Measurements from ENCODE around the gene CDC14A.

The CDC14A gene

DNA sequence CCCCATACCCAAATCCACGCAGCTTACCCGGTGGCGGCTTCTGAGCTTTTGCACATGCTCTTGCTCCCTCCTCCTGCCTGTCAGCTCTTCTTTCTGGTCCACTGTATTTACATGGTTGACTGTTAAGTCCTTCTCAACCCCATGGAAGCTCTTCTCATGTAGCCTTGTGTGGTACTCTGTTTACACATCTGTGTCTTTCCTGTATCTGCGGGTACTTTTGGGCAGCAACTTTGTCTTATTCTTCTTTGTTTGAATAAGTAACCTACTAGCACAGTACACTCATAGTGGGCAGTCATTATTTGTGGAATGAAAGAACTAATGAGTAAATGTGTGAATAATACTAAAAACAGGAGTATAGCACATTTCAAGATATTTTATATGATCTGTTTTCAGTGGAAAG lies 97.2 kb downstream of the CDC14A start:
- no peak for DNase-seq (ENCODE audit: low read depth)

DNA sequence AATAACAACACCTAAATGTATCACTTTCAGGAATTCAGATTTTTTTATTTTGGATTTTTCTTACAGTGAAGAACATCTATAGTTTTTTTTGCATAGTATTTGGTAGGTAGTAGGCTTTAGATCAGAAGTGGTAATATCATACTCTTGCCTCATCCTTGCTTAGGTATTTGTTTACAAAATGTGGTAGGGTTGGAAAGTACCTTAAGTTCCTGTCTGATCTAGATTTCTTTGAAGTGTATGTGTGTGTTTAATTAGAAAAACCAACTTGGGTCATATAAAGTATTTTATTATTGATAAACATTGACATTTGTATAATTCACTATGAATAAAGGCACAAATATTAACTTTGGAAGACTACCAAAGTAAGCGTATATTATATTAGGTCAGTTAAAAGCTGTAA lies 100.3 kb downstream of the CDC14A start:
- no peak for DNase-seq (ENCODE audit: low read depth)

DNA sequence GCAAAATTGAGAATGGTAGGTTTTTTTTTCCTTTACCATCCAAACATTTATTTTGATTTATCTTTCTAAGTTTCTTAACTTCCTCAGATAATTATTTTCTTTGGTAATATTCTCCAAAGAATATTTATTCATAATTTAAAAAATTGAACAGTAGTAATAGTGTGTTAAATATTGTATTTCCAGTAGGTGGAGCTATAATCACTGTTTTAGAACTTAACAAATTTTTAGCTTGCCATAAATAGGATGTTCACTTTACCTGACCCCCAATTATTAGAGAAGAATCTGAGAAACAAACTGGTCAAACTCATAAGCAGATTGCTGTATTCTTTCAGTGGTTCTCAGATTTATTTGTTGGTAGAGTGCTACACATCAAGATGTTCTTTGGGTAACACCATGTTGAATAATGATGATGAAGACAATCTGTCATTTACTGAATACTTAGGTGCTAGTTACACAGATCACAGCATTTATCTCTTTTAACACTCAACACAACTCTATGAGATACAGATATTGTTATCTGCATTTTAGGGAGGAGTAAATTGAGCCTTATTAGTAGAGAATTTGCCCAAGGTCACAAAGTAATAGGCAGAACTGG lies 103.3 kb downstream of the CDC14A start:
- no peak for DNase-seq (ENCODE audit: low read depth)

DNA sequence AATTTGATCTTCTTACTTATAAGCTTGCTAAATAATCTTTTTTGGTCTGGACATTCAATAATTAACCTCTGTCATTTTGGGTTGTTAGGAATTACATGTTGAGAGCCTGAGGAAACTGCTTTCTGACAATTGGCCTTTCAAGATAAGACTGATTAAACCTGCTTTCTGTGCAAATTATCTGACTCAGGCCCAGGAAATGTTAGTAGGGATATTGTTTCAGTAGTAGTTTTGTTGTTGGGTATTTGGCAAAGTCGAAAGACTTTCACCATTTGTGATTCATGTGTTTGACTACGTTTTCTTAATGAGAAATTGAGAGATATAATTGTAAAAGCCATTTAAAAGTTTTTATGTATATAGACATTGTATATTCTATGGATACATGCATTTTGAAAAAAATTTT lies 104.6 kb downstream of the CDC14A start:
- no peak for DNase-seq (ENCODE audit: low read depth)

DNA sequence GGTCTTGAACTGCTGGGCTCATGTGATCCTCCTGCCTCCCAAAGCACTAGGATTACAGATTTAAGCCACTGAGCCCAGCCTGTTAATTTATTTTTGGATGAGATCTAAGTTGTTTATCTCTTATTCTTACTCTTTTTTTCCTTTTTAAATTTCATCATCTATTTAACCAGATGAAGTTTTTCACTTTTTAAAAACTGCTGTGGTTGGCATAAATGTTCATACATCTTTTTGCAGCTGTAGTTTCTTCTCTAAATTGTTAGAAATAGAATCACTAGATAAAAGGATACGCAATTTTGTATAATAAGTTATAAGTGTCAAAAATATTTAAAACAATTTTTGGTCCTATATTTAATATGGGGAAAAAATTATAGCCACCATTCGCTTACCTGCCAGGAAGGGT lies 105.4 kb downstream of the CDC14A start:
- no peak for DNase-seq (ENCODE audit: low read depth)

DNA sequence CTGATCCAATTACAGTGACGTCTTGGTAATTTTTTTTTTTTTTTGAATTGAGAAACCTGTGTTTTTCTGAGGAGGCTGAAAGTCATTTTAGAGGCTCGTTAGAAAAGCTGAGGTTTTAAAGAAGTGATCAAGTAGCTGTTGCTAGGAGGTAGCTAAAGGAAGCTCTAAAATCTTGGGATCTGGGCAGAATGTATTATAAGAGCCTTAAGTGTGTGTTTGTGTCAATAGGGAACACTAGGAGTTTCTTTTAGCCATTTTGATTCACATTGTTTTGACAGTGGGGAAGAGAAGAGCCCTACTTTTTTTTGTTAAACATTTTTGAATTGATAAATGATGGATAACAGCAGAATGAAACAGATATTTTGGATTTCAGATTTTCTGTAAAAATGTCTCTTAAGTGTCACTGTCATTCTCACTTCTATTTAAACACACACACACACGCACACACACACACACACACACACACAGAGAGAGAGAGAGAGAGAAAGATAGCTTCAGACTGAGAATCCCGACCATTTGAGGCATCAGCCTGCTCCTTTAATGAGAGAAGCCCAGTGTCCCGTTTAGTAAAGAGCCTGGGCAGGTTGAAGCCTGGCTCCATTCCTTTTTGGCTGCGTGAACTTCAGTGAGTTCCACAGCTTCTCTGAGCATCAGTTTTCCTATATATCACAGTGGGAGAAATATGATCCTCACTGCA lies 106.5 kb downstream of the CDC14A start:
- no peak for DNase-seq (ENCODE audit: low read depth)

DNA sequence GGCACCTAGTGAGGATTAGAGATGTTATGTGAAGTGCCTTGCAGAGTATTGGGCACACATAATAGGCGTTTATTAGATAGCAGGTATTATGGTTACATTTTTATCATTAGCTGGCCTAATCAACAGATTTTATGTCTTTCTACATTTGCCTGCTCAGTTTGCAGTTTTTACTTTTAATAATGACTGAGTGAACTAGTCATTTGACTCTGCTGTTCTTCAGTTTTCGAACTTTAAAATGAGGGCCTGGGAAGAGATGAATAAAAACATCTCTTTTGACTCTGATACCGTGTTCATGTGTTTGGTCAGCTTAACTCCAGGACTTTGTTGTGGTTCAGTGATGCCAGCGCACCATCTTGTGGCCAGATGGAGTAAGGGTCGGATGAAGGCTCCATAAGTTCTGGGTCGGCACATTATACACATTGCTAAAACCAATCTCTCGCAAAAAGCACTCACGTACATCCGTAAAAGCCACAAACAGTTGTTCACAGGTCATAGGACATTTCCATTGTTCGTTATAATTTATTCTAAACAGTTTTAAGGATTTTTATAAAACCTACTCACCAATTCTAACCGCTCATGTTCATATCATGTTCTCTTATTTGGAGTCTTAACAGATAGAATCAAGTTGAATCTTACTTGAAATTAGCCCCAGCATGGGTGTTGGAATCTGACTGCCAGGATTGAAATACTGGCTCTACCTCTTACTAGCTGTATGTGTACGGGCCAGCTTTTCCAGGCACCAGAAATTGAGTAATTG lies 107.2 kb downstream of the CDC14A start:
- peak; percentile 42 for DNase-seq (ENCODE audit: low read depth)

DNA sequence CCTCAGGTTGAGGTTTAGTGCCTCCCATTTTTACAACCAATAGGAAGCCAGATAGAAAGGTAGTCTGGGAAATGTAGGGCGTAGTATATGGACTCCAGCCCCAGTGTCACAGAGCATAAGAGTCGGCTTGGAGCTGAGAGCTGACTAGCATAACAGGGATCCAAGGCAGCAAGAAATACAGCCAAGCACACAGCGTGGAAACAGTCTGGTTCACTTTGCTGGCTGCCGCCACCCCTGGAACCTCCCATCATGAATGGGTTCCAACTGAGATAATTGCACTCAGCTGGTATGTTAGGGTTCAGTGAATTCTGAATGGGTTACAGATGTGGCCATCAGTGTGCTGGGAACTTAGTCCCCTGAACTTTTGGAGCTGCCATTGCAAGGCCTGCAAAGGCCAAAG lies 108.9 kb downstream of the CDC14A start:
- no peak for DNase-seq (ENCODE audit: low read depth)

DNA sequence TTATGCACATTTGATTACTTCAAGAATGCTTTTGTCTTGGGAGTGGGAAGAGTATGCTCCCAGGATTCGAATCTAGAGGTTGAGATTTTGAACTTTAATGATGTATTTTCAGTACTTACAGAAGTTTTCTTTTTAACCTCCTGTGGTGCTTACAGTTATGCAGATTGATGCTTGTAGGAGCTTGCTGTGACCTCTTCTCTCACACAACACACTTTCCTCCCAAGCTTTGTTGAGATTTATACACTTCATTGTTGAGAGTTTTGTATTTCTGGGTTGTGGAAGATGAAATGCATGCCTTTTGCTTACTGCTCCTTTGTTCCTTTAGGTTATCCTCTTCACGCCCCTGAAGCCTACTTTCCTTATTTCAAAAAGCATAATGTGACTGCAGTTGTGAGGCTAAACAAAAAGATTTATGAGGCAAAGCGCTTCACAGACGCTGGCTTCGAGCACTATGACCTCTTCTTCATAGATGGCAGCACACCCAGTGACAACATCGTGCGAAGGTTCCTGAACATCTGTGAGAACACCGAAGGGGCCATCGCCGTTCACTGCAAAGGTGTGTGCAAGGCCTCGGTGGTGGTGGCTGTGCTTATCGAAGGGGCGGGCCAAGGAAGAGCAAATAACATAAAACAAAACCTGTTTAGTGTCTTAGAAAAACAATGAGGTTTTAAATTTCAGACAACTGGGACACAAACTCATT lies 110.2 kb downstream of the CDC14A start:
- DNase-seq (ENCODE audit: low read depth): no peak

DNA sequence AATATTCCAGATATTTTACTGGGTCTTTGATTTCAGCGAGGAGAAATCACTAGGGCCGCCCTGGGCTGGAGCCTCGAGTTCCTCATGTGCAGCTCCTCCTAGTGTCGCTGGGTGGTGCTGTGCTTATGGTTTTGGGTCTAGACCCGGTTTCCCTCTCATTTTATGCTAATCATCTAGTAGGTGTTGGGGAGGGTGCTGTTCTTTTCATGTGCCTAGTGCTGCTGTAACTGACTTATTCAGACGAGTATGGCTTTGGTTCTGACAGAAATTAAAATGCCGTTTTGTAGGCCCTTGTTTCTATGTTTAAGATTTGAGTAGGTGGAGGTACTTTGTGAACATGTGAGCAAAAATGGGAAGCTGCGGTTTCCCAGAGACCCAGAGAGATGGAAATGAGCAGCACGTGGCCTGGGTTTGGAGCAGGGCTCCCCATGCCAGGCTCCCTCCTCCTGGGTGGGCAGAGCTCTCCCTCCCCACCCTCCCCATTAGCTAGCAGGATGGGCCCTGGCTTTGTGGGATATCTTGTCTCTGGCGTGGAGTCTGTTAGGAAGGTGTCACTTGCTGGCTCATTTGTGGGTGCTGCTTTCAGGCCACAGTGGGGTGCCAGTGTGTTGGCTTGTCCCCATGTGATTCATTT lies 111.6 kb downstream of the CDC14A start:
- DNase-seq (ENCODE audit: low read depth): no peak

DNA sequence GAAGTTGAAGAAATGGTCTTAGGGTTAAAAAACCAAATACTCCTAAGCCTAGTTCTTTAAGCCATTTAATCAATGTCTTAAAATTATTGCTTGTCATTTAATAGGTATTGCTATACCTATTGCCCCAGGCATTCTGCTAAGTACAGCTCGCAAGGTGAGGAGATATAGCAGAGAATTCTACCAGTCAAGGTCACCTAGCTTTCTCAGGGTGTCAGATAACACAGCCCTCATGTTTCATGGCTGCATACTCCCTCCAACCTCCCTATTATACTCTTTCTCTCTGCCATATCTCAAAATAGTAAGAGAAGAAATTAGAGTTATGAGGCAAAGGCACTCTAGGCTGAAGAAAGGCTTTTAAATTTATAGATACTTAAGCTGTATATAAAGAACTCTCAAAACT lies 117.3 kb downstream of the CDC14A start:
- DNase-seq (ENCODE audit: low read depth): no peak

DNA sequence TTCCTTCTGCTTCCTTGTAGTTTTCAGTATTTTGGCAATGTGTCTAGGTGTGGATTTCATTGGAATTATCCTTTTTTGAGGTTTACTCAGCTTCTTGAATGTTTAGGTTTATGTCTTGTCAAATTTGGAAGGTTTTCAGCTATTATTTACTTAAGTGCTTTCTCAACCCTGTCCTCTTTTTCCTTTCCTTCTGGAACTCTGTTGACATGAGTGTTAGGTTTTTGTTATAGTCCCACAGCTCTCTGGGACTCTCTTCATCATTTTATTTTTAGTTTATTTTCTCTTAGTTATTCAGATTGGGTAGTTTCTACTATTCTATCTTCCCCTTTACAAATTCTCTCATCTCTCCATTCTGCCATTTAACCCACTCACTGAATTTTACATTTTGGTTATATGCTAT lies 122.5 kb downstream of the CDC14A start:
- DNase-seq (ENCODE audit: low read depth): no peak

DNA sequence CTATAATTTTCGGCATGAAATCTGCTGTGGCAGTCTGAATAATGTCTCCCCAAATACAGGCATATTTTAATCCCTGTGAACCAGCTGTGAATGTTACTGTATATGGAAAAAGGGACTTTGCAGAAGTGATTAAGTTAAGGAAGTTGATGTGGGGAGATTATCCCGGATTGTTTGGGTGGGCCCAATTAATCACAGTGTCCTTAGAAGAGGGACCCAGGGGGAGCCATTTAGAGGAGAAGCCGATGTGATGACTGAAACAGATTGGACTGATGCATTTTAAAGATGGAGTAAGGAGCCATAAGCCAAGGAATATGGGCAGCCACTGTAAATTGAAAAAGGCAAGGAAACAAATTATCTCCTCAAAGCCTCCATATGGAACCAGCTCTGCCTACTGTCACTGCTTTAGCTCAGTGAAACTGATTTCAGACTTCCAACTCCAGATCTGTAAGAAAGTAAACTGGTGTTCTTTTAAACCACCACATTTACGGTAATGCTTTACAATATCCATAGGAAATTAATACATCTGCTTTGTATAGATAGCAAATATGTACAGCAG lies 124.5 kb downstream of the CDC14A start:
- DNase-seq (ENCODE audit: low read depth): no peak

DNA sequence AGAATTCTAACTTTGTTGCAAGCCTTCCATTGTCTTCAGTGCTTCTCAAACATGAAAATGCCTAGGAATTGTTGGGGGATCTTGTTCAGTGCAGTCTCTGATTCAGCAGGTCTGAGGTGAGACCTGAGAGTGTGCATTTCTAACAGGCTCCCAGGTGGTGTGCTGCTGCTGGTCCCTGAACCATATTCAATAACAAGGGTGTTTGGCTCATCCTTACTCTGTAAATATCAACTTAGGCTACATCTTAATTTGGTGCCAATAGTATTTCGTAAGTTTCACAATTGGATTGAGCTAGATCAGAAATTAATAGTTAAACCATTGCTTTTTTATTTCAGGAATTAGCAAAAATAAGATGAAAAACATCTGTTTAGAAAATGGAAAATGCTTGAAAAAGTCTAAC lies 126.5 kb downstream of the CDC14A start:
- no peak for DNase-seq (ENCODE audit: low read depth)

DNA sequence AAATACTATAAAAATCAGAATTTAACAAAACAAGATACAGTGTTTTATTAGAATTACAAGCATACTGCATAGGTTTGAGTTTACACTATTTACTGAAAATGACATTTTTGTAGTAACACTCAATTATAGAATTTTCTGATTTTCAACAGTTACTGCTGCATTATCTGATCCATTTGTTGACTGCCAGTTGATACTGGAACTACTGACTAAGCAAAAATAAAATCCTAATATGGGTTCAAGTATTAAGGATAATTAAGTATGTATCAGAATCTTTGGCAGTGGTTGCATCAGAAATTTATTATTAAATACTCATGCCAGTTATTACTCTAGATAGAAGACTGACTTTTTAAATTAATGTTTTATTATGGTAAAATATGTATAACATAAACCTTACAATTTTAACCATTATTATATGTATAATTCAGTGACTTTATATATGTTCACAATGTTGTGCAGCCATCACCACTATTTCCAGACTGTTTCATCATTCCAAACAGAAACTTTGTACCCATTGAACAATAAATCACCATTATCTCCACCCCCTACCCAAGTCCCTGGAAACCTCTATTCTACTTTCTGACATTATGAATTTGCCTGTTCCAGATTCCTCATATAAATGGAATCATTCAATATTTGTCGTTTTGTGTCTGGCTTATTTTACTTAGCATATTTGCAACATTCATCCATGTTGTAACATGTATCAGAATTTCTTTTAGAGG lies 127.5 kb downstream of the CDC14A start:
- DNase-seq (ENCODE audit: low read depth): no peak

DNA sequence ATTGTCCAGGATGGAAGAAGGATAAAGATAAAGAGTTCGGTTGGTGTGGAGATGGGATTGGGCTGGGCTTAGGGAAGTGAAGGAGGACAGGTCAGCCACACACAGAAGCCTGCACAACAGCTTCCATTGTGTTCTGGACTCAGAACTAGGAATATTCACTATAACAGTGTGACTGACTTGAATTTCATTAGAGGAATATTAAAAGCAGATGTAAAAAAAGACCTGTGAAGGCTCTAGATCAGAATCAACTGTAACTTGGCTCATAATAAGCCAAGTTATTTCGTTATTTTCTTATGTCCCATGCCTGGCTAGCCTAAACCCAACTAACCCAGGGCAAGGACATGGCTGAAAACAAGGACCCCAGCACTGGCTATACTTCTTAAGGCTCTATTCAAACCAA lies 129.0 kb downstream of the CDC14A start:
- DNase-seq (ENCODE audit: low read depth): no peak

DNA sequence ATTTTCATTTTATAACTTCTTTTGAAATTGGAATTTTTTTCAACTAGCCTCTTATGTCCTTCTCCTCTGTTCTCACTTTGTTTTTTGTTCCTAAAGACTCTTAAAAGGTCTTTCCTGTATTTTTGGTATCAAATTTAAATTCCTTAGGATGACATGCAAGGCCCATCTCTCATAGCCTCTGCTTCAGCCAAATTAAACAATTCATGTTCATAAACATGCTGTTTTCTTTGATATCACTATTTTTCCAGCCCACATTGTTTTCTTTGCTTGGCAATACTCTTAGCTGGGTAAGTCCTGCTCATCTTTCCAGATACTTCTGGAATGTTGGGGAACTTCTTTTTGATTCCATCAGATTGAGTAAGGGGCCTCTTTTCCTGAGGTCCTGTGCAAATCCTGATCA lies 129.9 kb downstream of the CDC14A start:
- DNase-seq (ENCODE audit: low read depth): no peak

DNA sequence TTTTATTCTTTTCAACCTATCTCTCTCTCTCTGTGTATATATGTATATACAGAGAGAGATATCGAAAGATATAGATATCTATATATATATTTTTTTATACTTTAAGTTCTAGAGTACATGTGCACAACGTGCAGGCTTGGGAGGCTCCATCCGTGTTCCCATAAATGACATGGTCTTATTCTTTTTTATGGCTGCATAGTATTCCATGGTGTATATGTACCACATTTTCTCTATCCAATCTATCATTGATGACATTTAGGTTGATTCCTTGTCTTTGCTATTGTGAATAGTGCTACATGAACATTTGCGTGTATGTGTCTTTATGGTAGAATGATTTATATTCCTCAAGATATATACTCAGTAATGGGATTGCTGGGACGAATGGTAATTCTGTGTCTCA lies 130.4 kb downstream of the CDC14A start:
- DNase-seq (ENCODE audit: low read depth): no peak

DNA sequence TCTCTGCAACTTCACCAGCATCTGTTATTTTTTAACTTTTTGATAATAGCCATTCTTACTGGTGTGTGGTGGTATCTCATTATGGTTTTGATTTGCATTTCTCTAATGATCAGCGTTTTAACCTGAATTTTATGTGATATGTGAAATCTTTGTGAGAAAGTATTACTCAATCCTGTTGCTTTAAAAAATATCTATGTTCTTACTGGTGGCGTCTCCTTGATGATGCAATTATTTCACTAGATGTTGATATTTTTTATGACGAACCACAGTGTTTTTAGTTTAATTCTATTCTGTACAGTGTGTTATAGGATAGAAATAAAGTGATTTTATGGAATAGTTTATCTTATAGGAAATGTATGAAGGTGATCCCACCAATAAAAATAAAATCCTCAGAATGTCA lies 130.9 kb downstream of the CDC14A start:
- DNase-seq (ENCODE audit: low read depth): no peak

DNA sequence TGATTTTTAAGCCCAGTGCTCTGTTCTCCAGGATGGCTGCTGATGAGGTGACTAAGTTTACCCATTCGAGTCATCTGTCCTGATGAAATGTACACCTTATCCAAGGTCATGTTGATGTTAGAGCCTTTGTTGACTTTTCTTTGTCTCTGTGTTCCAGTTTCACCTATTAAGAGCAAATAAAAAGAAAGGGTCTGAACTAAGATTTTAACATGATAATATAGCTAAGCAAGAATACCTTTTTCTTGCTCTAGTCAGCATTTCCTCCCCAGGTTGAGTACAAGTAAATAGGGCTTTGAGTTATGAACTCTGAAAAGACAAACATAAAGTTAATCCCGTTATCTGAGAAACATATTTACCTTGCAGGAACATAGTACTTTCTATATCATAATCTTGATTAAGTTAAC lies 133.6 kb downstream of the CDC14A start:
- no peak for DNase-seq (ENCODE audit: low read depth)

DNA sequence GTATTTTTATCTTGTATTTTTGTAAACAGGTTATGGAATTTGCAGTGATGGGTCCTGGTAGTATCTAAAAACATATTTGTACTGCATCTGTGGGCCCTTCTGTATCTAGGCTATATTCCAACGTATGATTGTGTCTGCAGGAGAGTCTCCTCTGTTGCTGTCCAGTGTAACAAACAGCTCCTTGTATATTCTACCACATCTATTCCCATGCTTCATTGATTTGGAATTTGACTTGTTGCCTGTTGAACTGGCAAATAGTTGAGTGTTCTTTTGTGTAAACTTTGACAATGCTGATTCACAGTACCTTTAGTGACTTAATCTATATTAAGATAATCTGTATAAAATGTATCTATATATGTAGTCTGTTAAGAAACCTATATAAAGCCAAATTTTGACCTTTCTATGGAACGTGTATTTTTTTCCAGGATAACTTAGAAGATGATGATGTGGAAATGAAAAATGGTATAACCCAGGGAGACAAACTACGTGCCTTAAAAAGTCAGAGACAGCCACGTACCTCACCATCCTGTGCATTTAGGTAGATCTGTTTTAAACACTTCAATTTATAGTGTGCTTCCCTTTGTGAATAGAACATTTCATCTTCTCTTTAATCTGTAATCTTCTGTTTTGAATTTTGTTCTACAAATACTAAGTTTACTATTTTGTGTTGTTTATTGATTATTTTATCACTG lies 142.2 kb downstream of the CDC14A start:
- DNase-seq (ENCODE audit: low read depth): no peak

Data from HS-5 (cell line).